ENCODE results near the gene RERE.

- TF ChIP-seq CTCF (IDR thresholded peaks at IDR 0.05) (no peak), RAD21 (IDR thresholded peaks at IDR 0.05; ENCODE audit: low read length) (no peak), REST (IDR thresholded peaks at IDR 0.05; ENCODE audit: low read depth, low read length) (no peak), USF2 (IDR thresholded peaks at IDR 0.05; ENCODE audit: borderline replicate concordance, low read depth, low read length) (no peak), GABPA (IDR thresholded peaks at IDR 0.05; ENCODE audit: low read depth) (no peak), TEAD4 (IDR thresholded peaks at IDR 0.05; ENCODE audit: borderline replicate concordance, insufficient read depth) (no peak), TAF1 (IDR thresholded peaks at IDR 0.05; ENCODE audit: borderline replicate concordance, low read depth, low read length) (no peak), NFIC (IDR thresholded peaks at IDR 0.05; ENCODE audit: borderline replicate concordance) (no peak), EP300 (IDR thresholded peaks at IDR 0.05; ENCODE audit: borderline replicate concordance in 1 of 2, low read depth in 1 of 2, low read length in 1 of 2) (no peak), JUND (IDR thresholded peaks at IDR 0.05) (no peak), IRF3 (IDR thresholded peaks at IDR 0.05; ENCODE audit: low read depth, low read length) (no peak)
Observed at GRCh38 chr1:8816264-8816663, 1.2 kb downstream of the RERE start.

All from SK-N-SH (cell line).